ENCODE data around the gene CD164L2.

Gene CD164L2

DNA sequence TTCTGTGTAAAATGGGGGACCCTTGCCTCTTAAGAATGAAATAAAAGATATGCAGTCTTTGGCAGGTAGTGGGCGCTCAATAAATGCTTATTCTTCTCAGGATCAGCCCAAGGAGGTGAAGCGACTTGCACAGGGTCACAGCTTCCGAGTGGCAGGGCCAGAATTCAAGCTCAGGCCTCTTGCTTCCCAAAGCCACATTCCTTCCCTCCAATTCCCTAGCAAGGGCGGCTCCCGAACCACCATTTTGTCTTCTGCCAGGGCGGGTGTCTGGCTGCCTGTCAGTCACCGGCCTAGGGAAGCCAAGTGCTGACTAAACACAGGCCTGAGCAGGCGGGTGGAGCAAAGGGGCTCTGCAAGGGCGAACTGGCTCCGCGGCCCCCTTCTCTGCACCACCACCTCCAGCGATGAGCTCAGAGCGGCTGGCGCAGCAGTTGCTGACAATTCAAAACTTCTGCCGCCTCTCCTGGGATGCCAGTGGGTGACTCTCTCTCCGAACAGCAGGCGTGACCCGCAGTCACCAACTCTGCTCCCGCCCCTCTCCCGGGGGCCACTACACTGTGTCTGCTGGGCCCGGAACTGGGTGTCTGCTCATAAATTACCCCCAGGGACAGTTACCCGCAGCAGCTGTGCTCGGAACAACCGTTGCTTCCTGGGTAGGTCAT, 20.1 kb upstream of the CD164L2 start:
- Histone ChIP-seq H3K9me3 (replicated peaks; ENCODE audit: low read length) (no peaks in the 10 kb centered on the region), H3K4me3 (ENCODE audit: low read length) (peak overlapping the region; percentile 5), H3K4me1 (ENCODE audit: control insufficient read depth, insufficient read depth, low read length) (peaks cover 52% of the 10 kb centered on the region), H3K27me3 (ENCODE audit: control insufficient read depth, insufficient read depth, low read length) (no peaks in the 10 kb centered on the region), H3K36me3 (ENCODE audit: insufficient read depth, low read length) (peaks cover 18% of the 10 kb centered on the region), H3K4me2 (ENCODE audit: low read length) (peak overlapping the region; percentile 61), H3K9ac (ENCODE audit: low read depth, low read length) (peak overlapping the region; percentile 67)

DNA sequence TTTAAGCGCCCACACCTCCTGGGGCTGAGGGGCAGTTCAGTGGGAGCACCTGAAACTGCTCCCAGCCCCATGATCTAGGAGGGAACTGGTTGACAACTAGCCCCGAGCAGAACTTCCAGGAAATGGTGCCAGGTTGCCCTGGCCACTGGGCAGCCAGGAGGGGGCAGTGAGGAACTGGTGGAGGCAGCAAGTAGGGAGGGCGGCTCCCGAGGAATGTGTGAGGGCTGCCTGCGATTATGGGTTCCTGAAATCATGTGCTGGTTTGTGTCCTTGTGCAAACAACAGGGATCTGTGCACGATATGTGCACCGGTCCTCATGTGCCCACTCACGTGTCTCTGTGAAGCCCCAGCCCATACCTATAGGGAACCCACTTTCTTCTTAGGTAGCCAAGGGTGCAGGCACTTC, 19.2 kb upstream of the CD164L2 start:
- H3K4me2 ChIP-seq (ENCODE audit: low read length), result no peak overlapping the region
- H3K4me3 ChIP-seq (ENCODE audit: low read length), result no peak overlapping the region
- H3K9ac ChIP-seq (ENCODE audit: low read depth, low read length), result peak overlapping the region; percentile 67
- no peaks in the 10 kb centered on the region for H3K9me3 ChIP-seq (replicated peaks; ENCODE audit: low read length)
- H3K4me1 ChIP-seq (ENCODE audit: control insufficient read depth, insufficient read depth, low read length), result peaks cover 48% of the 10 kb centered on the region
- H3K27me3 ChIP-seq (ENCODE audit: control insufficient read depth, insufficient read depth, low read length), result no peaks in the 10 kb centered on the region
- peaks cover 9% of the 10 kb centered on the region for H3K36me3 ChIP-seq (ENCODE audit: insufficient read depth, low read length)

DNA sequence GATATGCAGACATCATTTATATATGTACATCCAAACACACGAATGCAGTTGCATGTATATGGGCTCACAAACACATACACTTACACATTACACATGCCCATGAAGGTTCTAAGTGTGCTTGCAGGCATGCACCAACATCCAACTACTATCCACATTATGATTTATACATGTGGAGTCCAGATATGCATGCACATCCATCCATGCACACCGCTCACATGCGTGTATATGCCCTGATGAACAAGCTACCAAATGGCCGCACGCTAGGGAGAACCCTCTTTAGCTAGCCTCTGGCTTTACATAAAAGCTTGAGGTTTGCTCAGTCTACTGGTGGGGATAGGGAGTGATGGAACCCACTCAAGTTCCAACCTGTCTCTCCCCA, 17.8 kb upstream of the CD164L2 start:
- peaks cover 3% of the 10 kb centered on the region for H3K36me3 ChIP-seq (ENCODE audit: insufficient read depth, low read length)
- H3K27me3 ChIP-seq (ENCODE audit: control insufficient read depth, insufficient read depth, low read length), result no peaks in the 10 kb centered on the region
- no peak overlapping the region for H3K4me3 ChIP-seq (ENCODE audit: low read length)
- H3K9ac ChIP-seq (ENCODE audit: low read depth, low read length), result no peak overlapping the region
- peaks cover 39% of the 10 kb centered on the region for H3K4me1 ChIP-seq (ENCODE audit: control insufficient read depth, insufficient read depth, low read length)
- no peak overlapping the region for H3K4me2 ChIP-seq (ENCODE audit: low read length)
- H3K9me3 ChIP-seq (replicated peaks; ENCODE audit: low read length), result no peaks in the 10 kb centered on the region

DNA sequence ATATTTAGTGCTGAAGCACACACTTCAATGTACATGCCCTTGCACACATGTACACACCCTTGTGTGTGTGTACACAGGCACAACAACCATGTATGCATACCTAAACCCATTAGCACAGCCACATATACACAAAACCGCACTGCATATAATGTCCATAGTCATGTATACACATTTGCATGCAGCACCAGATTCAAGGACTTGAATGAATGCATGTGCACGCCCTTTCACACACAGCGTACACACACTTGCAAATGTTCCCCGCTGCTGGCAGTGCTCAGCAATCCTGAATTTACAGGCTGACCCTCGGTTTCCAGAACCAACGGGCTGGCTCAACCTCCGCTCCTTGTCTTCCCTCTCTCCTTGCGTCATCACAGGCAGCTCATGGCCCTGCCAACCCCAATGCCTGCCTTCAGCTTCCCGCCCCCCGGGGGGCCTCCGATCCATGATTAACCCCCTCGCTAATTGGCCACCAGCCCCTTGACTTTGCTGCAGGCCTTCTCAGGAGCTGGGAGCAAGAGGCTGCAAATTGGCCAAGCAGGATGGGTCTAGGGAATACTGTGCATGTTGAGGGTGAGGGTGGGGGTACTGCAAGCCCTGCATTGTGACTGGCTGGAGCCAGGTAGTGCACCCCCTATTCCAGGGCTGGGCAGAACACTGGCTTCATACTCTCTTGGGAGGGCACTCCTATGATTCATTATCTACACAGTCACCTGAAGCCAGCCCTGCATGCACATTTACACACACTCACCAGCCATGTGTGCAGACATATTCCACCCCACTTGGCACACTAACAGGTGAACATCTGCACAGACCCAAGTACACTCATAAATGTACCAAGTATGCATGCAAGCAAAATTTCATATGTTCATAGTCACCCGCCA, 17.2 kb upstream of the CD164L2 start:
- no peak overlapping the region for H3K4me3 ChIP-seq (ENCODE audit: low read length)
- no peaks in the 10 kb centered on the region for H3K9me3 ChIP-seq (replicated peaks; ENCODE audit: low read length)
- H3K4me1 ChIP-seq (ENCODE audit: control insufficient read depth, insufficient read depth, low read length), result peaks cover 36% of the 10 kb centered on the region
- H3K36me3 ChIP-seq (ENCODE audit: insufficient read depth, low read length), result peaks cover 3% of the 10 kb centered on the region
- no peak overlapping the region for H3K9ac ChIP-seq (ENCODE audit: low read depth, low read length)
- H3K27me3 ChIP-seq (ENCODE audit: control insufficient read depth, insufficient read depth, low read length), result no peaks in the 10 kb centered on the region
- no peak overlapping the region for H3K4me2 ChIP-seq (ENCODE audit: low read length)

DNA sequence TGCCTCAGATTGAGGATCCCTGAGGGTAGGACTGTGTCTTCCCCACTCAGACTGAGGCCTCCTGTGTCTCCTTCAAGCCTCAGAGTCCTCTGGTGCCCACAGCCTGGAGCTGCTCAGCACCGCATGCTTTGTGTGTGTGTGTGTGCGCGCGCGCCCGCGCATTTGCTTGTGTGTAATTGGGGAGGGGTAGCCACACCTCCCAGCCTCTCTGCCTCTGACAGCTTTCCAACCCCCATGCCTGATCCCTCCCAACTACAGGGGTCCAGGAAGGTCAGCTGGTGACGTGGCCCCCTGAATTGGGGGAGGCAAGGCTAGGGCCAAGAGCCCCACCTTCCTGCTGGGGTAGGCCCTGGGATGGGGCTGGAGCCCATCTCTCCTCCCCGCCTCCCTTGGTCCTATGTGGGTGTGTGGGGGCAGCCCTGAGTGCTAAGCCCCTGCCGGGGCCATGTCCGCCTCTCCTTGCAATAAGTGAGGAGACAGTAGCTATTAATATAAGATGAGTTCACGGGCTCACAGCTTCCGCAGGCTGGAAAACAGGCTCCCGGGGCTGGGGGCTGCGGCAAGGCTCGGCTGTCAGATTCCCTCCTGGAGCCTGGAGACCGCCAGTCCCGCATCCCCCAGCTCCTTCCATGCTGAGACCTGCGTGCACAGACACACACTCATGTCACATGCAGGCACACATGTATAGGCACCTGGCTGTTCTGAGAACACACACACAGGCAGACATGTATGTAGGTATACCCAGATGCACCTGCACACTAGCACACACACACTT, 16.3 kb upstream of the CD164L2 start:
- Histone ChIP-seq H3K9me3 (replicated peaks; ENCODE audit: low read length) (no peaks in the 10 kb centered on the region), H3K27me3 (ENCODE audit: control insufficient read depth, insufficient read depth, low read length) (no peaks in the 10 kb centered on the region), H3K4me2 (ENCODE audit: low read length) (no peak overlapping the region), H3K36me3 (ENCODE audit: insufficient read depth, low read length) (peaks cover 3% of the 10 kb centered on the region), H3K4me1 (ENCODE audit: control insufficient read depth, insufficient read depth, low read length) (peaks cover 36% of the 10 kb centered on the region), H3K4me3 (ENCODE audit: low read length) (no peak overlapping the region), H3K9ac (ENCODE audit: low read depth, low read length) (no peak overlapping the region)

DNA sequence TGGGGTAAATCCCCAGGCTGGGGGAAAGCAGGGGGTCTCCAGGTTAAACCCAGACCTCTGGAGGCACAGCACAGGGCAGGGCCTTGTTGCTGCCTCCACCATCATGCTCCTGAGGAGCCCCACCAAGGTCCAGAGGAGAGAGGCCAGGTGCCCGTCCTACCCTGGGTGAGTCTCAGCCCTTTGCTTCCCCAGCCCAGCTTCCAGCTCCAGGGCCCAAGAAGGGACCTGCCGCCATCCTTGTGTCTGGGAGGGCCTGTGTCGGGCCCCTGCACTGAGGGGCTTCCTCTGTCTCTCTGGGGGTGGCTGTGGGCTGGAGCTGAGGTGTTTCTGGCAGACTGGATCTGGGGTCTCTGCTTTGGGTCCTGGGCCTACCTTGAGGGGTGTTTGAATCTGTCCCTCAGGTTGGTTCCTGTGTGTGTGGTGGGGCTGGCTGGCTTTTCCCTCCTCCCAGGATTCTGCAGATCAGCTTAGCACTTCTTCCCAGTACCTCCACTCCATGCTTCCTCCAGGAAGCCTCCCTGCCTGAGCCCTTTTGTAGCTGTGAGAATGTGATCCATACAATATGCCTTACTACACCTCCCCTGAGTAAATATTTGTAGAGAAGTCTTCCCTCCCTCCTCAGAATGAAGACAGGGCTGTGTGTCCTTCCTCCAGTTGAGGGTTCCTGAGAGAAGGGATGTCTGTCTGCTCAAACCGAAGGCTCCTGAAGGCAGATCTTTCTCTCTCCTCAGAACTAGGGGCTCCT, 15.4 kb upstream of the CD164L2 start:
- Histone ChIP-seq H3K36me3 (ENCODE audit: insufficient read depth, low read length) (no peaks in the 10 kb centered on the region), H3K9me3 (replicated peaks; ENCODE audit: low read length) (no peaks in the 10 kb centered on the region), H3K4me2 (ENCODE audit: low read length) (no peak overlapping the region), H3K4me1 (ENCODE audit: control insufficient read depth, insufficient read depth, low read length) (peaks cover 29% of the 10 kb centered on the region), H3K9ac (ENCODE audit: low read depth, low read length) (no peak overlapping the region), H3K27me3 (ENCODE audit: control insufficient read depth, insufficient read depth, low read length) (no peaks in the 10 kb centered on the region), H3K4me3 (ENCODE audit: low read length) (no peak overlapping the region)

DNA sequence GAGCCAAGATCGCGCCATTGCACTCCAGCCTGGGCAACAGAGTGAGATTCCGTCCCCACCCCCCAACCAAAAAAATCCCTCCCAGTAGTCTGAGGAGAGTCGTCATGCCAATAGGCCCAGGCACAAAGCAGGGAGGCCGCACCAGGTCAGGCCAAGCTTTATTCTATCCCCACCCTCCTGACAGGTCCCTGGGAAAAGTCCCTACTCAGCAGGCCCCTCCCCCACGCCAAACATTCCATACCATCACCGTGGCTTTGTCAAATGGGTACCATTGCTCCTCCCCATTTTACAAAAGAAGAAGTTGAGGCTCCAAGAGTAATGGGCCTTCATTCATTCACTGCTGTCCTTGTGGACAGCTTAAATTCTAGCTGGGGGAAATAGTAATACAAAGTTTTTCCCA, 14.6 kb upstream of the CD164L2 start:
- Histone ChIP-seq H3K4me3 (ENCODE audit: low read length) (no peak overlapping the region), H3K4me2 (ENCODE audit: low read length) (no peak overlapping the region), H3K36me3 (ENCODE audit: insufficient read depth, low read length) (no peaks in the 10 kb centered on the region), H3K27me3 (ENCODE audit: control insufficient read depth, insufficient read depth, low read length) (no peaks in the 10 kb centered on the region), H3K4me1 (ENCODE audit: control insufficient read depth, insufficient read depth, low read length) (peaks cover 29% of the 10 kb centered on the region), H3K9me3 (replicated peaks; ENCODE audit: low read length) (no peaks in the 10 kb centered on the region), H3K9ac (ENCODE audit: low read depth, low read length) (no peak overlapping the region)

DNA sequence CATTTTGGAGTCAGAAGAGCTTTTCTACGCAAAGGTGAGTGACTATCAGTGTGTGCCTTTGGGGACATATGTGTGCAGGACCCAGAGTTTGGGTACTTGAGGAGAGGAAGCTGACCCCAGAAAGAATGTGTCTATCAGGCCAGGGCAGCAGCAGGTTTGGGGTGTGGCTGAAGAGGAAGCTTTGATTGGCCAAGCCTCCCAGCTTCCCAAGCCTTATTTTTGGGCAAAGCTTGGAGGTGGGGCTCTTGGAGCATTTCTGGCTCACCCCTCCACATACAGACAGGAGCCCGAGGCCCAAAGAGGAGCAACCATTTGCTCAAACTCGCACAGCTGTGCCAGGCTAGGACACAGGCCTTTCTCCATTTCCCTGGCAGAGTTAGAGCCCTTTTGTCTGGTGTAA, 14.0 kb upstream of the CD164L2 start:
- H3K4me2 ChIP-seq (ENCODE audit: low read length), result no peak overlapping the region
- H3K9ac ChIP-seq (ENCODE audit: low read depth, low read length), result no peak overlapping the region
- no peaks in the 10 kb centered on the region for H3K36me3 ChIP-seq (ENCODE audit: insufficient read depth, low read length)
- H3K9me3 ChIP-seq (replicated peaks; ENCODE audit: low read length), result no peaks in the 10 kb centered on the region
- H3K27me3 ChIP-seq (ENCODE audit: control insufficient read depth, insufficient read depth, low read length), result no peaks in the 10 kb centered on the region
- H3K4me3 ChIP-seq (ENCODE audit: low read length), result no peak overlapping the region
- peaks cover 26% of the 10 kb centered on the region for H3K4me1 ChIP-seq (ENCODE audit: control insufficient read depth, insufficient read depth, low read length)

DNA sequence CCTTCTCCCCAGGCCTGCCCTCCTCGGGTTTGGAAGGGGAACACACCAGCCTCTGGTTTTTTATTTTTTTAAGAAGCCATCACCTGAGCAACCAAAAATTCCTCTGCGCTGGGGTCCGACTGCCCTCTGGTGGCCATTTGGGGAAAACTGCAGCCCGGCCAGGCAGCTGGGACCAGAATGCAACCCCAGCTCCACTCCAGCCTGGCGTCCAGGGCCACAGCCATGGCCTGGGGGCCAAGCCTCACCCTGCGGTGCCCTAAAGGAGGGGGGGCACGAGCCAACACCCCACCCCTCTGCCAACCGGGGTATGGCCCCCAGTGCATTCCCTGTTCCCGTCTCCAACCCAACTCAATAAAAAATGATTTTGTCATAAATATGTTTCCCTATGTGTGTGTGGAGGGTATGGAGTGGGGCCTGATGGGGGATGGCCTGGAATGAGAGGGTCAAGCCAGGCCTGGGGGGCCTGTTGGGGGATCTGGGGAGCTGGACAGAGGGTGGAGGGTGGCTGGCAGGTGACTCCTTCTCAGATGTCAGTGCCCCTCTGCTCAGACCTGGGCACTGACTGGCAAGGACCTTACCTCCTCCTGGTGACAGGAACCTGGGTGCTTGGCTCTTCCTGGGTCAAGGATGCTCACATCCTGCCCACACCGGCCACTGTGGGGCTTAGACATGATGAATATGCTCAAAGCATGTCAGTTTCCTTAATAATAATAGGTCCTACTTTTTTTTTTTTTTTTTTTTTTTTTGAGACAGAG, 12.5 kb upstream of the CD164L2 start:
- no peaks in the 10 kb centered on the region for H3K36me3 ChIP-seq (ENCODE audit: insufficient read depth, low read length)
- H3K9me3 ChIP-seq (replicated peaks; ENCODE audit: low read length), result no peaks in the 10 kb centered on the region
- peaks cover 33% of the 10 kb centered on the region for H3K4me1 ChIP-seq (ENCODE audit: control insufficient read depth, insufficient read depth, low read length)
- H3K9ac ChIP-seq (ENCODE audit: low read depth, low read length), result no peak overlapping the region
- no peak overlapping the region for H3K4me3 ChIP-seq (ENCODE audit: low read length)
- H3K27me3 ChIP-seq (ENCODE audit: control insufficient read depth, insufficient read depth, low read length), result no peaks in the 10 kb centered on the region
- no peak overlapping the region for H3K4me2 ChIP-seq (ENCODE audit: low read length)

DNA sequence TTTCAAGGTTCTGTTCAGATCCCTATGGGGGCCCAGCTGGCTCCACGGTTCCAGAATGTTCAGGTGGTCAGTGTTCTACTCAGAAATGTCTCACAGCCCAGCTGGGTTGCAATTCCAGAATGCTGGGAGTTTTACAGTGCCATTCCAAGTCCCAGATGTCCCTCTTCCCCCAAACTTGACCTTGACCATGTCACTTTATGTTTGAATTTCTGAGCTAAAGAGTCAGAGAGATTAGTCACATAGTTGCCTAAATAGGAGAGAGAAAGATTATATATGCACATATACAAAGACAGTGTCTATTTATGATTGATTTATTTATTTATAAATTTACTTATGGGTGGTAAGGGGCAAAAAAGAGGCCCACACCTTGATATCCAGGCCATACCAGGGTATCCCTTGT, 11.8 kb upstream of the CD164L2 start:
- no peaks in the 10 kb centered on the region for H3K9me3 ChIP-seq (replicated peaks; ENCODE audit: low read length)
- no peak overlapping the region for H3K4me3 ChIP-seq (ENCODE audit: low read length)
- no peak overlapping the region for H3K4me2 ChIP-seq (ENCODE audit: low read length)
- H3K36me3 ChIP-seq (ENCODE audit: insufficient read depth, low read length), result no peaks in the 10 kb centered on the region
- H3K27me3 ChIP-seq (ENCODE audit: control insufficient read depth, insufficient read depth, low read length), result no peaks in the 10 kb centered on the region
- H3K9ac ChIP-seq (ENCODE audit: low read depth, low read length), result peak overlapping the region; percentile 46
- peaks cover 33% of the 10 kb centered on the region for H3K4me1 ChIP-seq (ENCODE audit: control insufficient read depth, insufficient read depth, low read length)
